Activated T-cell treated with anti-CD3 and anti-CD28 coated beads for 4 hours (primary cell): Measurements from ENCODE around the gene STRN.
"Not testable (repeated sequence)": the region's sequence is repeated elsewhere in the genome, so short reads cannot be mapped to it uniquely, and the experiment has no call there.

ENCODE experiments used
- DNase-seq: peaks from one replicate; pipeline ENCODE4 v3.0.0-alpha.2; 2020

STRN gene

GRCh38 chr2:36966370-36967235 is at the start of gene STRN:
Gene STRN (minus strand): TSS chr2:36966536. CDS start chr2:36966463, 73 bp downstream.
- DNase-seq = peak; percentile 96

- no peak for DNase-seq
Observed at GRCh38 chr2:37013315-37013641, 46.9 kb upstream of the STRN start.

- DNase-seq = no peak
Observed at GRCh38 chr2:37011130-37011529, 44.8 kb upstream of the STRN start.

GRCh38 chr2:37005118-37005868 is 39.0 kb upstream of the STRN start:
- DNase-seq = no peak

GRCh38 chr2:37000988-37001556 is 34.7 kb upstream of the STRN start:
- no peak for DNase-seq

- no peak for DNase-seq
Observed at GRCh38 chr2:37000318-37000717, 34.0 kb upstream of the STRN start.

GRCh38 chr2:36999416-36999815 is 33.1 kb upstream of the STRN start:
- DNase-seq = not testable (repeated sequence)

- DNase-seq = no peak
Observed at GRCh38 chr2:36993841-36994620, 27.7 kb upstream of the STRN start.

GRCh38 chr2:36988008-36988407 is 21.7 kb upstream of the STRN start:
- no peak for DNase-seq

GRCh38 chr2:36982467-36982866 is 16.1 kb upstream of the STRN start:
- no peak for DNase-seq

- no peak for DNase-seq
Observed at GRCh38 chr2:36981911-36982310, 15.6 kb upstream of the STRN start.

- DNase-seq = not testable (repeated sequence)
Observed at GRCh38 chr2:36979007-36979406, 12.7 kb upstream of the STRN start.

GRCh38 chr2:36976065-36976464 is 9.7 kb upstream of the STRN start:
- no peak for DNase-seq

GRCh38 chr2:36975306-36975705 is 9.0 kb upstream of the STRN start:
- no peak for DNase-seq

GRCh38 chr2:36973320-36973719 is 7.0 kb upstream of the STRN start:
- DNase-seq = no peak

GRCh38 chr2:36971990-36972389 is 5.7 kb upstream of the STRN start:
- DNase-seq = no peak

GRCh38 chr2:36967236-36967876 is 1.0 kb upstream of the STRN start:
- no peak for DNase-seq

- DNase-seq = peak; percentile 28
Observed at GRCh38 chr2:36965751-36966369, 476 bp downstream of the STRN start.

GRCh38 chr2:36965206-36965605 is 1.1 kb downstream of the STRN start:
- DNase-seq = no peak

- DNase-seq = no peak
Observed at GRCh38 chr2:36964496-36965058, 1.8 kb downstream of the STRN start.

- no peak for DNase-seq
Observed at GRCh38 chr2:36963734-36964133, 2.6 kb downstream of the STRN start.

- no peak for DNase-seq
Observed at GRCh38 chr2:36963106-36963505, 3.2 kb downstream of the STRN start.
